ENCODE results near the gene NOM1.

DNA sequence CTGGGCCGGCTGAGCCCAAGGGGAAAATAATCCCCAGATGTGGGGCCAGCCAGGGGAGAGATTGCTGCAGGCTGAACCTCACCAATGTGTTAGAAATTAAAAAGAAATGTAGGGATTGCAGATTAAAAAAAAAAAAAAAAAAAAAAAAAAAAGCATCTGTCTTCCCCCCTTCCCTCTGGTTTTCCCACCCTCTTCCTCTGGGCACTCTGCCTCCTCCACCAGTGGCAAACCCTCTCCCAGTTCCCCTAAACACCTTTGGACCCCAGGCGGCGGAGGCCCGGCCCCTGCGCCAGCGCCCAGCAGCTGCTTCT is 53.9 kb downstream of the NOM1 start:
- TF ChIP-seq CTCF (IDR thresholded peaks at IDR 0.05 in 4 of 5, conservative IDR thresholded peaks at IDR 0.05 in 1 of 5) (no peak), POLR2A (IDR thresholded peaks at IDR 0.05) (no peak)

Measured in gastrocnemius medialis (tissue), 4 donors.